Measurements from ENCODE around the gene NSUN6. TPM values are rescaled to one million over a fixed set of nuclear protein-coding genes. Genes with fewer than 3 reads are reported as not detected.

Gene NSUN6
- total RNA-seq, 1 donor from 2014 or later = 3.3 TPM

- no peak for DNase-seq (ENCODE audit: low read depth in 2 of 2)
Measured at GRCh38 chr10:18504161-18504560, 147.2 kb downstream of the NSUN6 start.

- no peak for DNase-seq (ENCODE audit: low read depth in 2 of 2)
Measured at GRCh38 chr10:18501629-18502028, 149.8 kb downstream of the NSUN6 start.

GRCh38 chr10:18501198-18501597 is 150.2 kb downstream of the NSUN6 start:
- no peak for DNase-seq (ENCODE audit: low read depth in 2 of 2)

- DNase-seq (ENCODE audit: low read depth in 2 of 2) = no peak
Measured at GRCh38 chr10:18500576-18500975, 150.8 kb downstream of the NSUN6 start.

- no peak for DNase-seq (ENCODE audit: low read depth in 2 of 2)
Measured at GRCh38 chr10:18498998-18499397, 152.4 kb downstream of the NSUN6 start.

GRCh38 chr10:18497806-18498369 is 153.5 kb downstream of the NSUN6 start:
- DNase-seq (ENCODE audit: low read depth in 2 of 2) = no peak

Other genes with a start within 250 kb of the NSUN6 start
- 14.8 and 17.6 TPM in 2 replicates for gene ARL5B, start 7.8 kb upstream of the NSUN6 start, total RNA-seq